OCI-LY7 (cell line): Measurements from ENCODE around the gene SH2D7. TPM values are rescaled to one million over a fixed set of nuclear protein-coding genes. Genes with fewer than 3 reads are reported as not detected.

Experiments used
- BruUV-seq: library from RNA; stranded (reverse); fragments of 400-500 nt; replicated peaks from 2 replicates; lab custom pipeline; 2021; lab: Mats Ljungman, UMichigan
- CTCF ChIA-PET: fragments of 300-600 bp; sonication (Branson Sonifier 250); formaldehyde crosslinking; loops from one replicate; lab custom pipeline; 2022; ENCODE audit warnings: antibody characterized with exemption; ENCODE audit not compliant: unreplicated experiment; lab: Charles Lee
- POLR2A ChIA-PET: fragments of 300-600 bp; sonication (Branson Sonifier 250); formaldehyde crosslinking; loops from one replicate; lab custom pipeline; 2022; ENCODE audit warnings: antibody characterized with exemption; lab: Charles Lee
- DNase-seq: peaks from one replicate; pipeline ENCODE4 v3.0.0-alpha.2; 2015; ENCODE audit warnings: low spot score
- H2AFZ ChIP-seq: fragments of 200-600 bp; sonication (generic), shearing (Covaris generic); 2 replicates; pipeline ENCODE4 v1.6.1; 2014; ENCODE audit warnings: mild to moderate bottlenecking, antibody characterized with exemption, low read length, moderate library complexity
- H3K27ac ChIP-seq: fragments of 200-600 bp; sonication (generic); 2 replicates; pipeline ENCODE4 v1.5.1; 2014; ENCODE audit warnings: mixed run types, low read depth, mild to moderate bottlenecking, moderate library complexity, low read length, inconsistent platforms; ENCODE audit not compliant: poor library complexity, severe bottlenecking
- H3K36me3 ChIP-seq: fragments of 200-600 bp; sonication (generic); 2 replicates; pipeline ENCODE4 v1.6.1; 2014; ENCODE audit warnings: mild to moderate bottlenecking, antibody characterized with exemption, low read length, moderate library complexity, mixed read lengths; ENCODE audit not compliant: insufficient read depth
- H3K4me1 ChIP-seq: fragments of 200-600 bp; sonication (generic); 2 replicates; pipeline ENCODE4 v1.5.1; 2014; ENCODE audit warnings: mild to moderate bottlenecking, low read length; ENCODE audit not compliant: insufficient read depth, poor library complexity, severe bottlenecking
- H3K4me2 ChIP-seq: fragments of 200-600 bp; sonication (generic); 2 replicates; pipeline ENCODE4 v1.6.1; 2014; ENCODE audit warnings: mild to moderate bottlenecking, low read length
- H3K4me3 ChIP-seq: fragments of 200-600 bp; sonication (generic); 2 replicates; pipeline ENCODE4 v1.5.1; 2014; ENCODE audit warnings: mild to moderate bottlenecking, low read depth, low read length; ENCODE audit not compliant: poor library complexity, severe bottlenecking
- H3K79me2 ChIP-seq: fragments of 200-600 bp; sonication (generic); 2 replicates; pipeline ENCODE4 v1.6.1; 2016; ENCODE audit warnings: low read depth, mild to moderate bottlenecking, low read length, moderate library complexity, mixed read lengths; ENCODE audit not compliant: insufficient read depth
- H3K9me2 ChIP-seq: fragments of 200-600 bp; sonication (generic); 2 replicates; pipeline ENCODE4 v1.6.1; 2016; ENCODE audit warnings: mild to moderate bottlenecking, low read length, mixed read lengths; ENCODE audit not compliant: insufficient read depth
- H3K9me3 ChIP-seq: fragments of 200-600 bp; sonication (generic); 2 replicates; pipeline ENCODE4 v1.6.1; 2014; ENCODE audit warnings: mild to moderate bottlenecking, mixed run types, low read length, mixed read lengths
- H4K20me1 ChIP-seq: fragments of 200-600 bp; sonication (generic); 2 replicates; pipeline ENCODE4 v1.6.1; 2014; ENCODE audit warnings: mild to moderate bottlenecking, antibody characterized with exemption, low read length, moderate library complexity, mixed read lengths; ENCODE audit not compliant: insufficient read depth
- CTCF ChIP-seq: fragments of 200-600 bp; sonication (generic); conservative IDR thresholded peaks from 2 replicates; pipeline ENCODE4 v1.5.1; 2014; ENCODE audit warnings: mild to moderate bottlenecking, antibody characterized with exemption, low read length, moderate library complexity, mixed read lengths
- EZH2phosphoT487 ChIP-seq: fragments of 200-600 bp; sonication (generic); IDR thresholded peaks from 2 replicates; pipeline ENCODE4 v1.6.1; 2018; ENCODE audit warnings: low read depth, borderline replicate concordance, mild to moderate bottlenecking, mixed run types, antibody characterized with exemption, low read length, moderate library complexity, mixed read lengths
- intact Hi-C: fragments of 100-400 bp; cut with micrococcal nuclease; formaldehyde crosslinking; loops from one replicate; pipeline ENCODE4 v1.10.0; 2022; ENCODE audit not compliant: unreplicated experiment
- total RNA-seq, 2 experiments: library from RNA; depleted of rRNA in 1 of 2; stranded (reverse); fragments of >200 nt in 1 of 2; shearing (Covaris generic) in 1 of 2; gene quantifications; 2 replicates each; pipeline ENCODE4 v1.2.3, GENCODE V29; 2014 to 2022

SH2D7 gene
- total RNA-seq, 2 experiments from 2014 or later, result not detected

GRCh38 chr15:78050826-78051225 is 41.5 kb upstream of the SH2D7 start:
- intact Hi-C loops, result no loop called here
- Histone ChIP-seq H3K27ac (peak overlapping the region; percentile 30), H3K9me2 (no peaks in the 10 kb centered on the region), H2AFZ (no peak overlapping the region), H3K36me3 (peaks cover 71% of the 10 kb centered on the region; the same call in 1 of the 2 replicates), H3K4me1 (peaks cover 85% of the 10 kb centered on the region), H4K20me1 (no peaks in the 10 kb centered on the region), H3K9me3 (no peaks in the 10 kb centered on the region), H3K79me2 (peaks cover 39% of the 10 kb centered on the region; the same call in 1 of the 2 replicates), H3K4me3 (no peak overlapping the region), H3K4me2 (peak overlapping the region; percentile 57)
- POLR2A ChIA-PET, result interaction anchor here (0.6 to 5.6 kb wide), 9 partner anchors 9 to 197 kb away, joined by 3 to 44 read pairs (median 6); no protein-coding TSS in a partner anchor
- TF ChIP-seq EZH2phosphoT487 (no peak), CTCF (no peak)
- BruUV-seq, result no TSS peak
- no peak for DNase-seq
- CTCF ChIA-PET, result interaction anchor here (0.8 to 2.0 kb wide), 2 partner anchors 9 to 16 kb away, joined by 3 to 9 read pairs; no protein-coding TSS in a partner anchor

- DNase-seq, result no peak
- peaks cover 44% of the 10 kb centered on the region; the same call in 1 of the 2 replicates for H3K79me2 ChIP-seq
- BruUV-seq, result no TSS peak
- no peaks in the 10 kb centered on the region for H3K9me2 ChIP-seq
- CTCF ChIA-PET, result interaction anchor here (1.6 kb wide), 1 partner anchor 16 kb away, joined by 4 read pairs; no protein-coding TSS in a partner anchor
- H3K4me2 ChIP-seq, result peak overlapping the region; percentile 57
- TF ChIP-seq CTCF (no peak), EZH2phosphoT487 (no peak)
- H3K27ac ChIP-seq, result peak overlapping the region; percentile 54
- peak overlapping the region; percentile 17 for H3K4me3 ChIP-seq
- H2AFZ ChIP-seq, result no peak overlapping the region
- intact Hi-C loops, result no loop called here
- H3K4me1 ChIP-seq, result peaks cover 93% of the 10 kb centered on the region
- no peaks in the 10 kb centered on the region for H3K9me3 ChIP-seq
- H4K20me1 ChIP-seq, result no peaks in the 10 kb centered on the region
- POLR2A ChIA-PET, result interaction anchor here (0.8 to 5.6 kb wide), 5 partner anchors 8 to 16 kb away, joined by 4 to 44 read pairs (median 17); no protein-coding TSS in a partner anchor
- H3K36me3 ChIP-seq, result peaks cover 69% of the 10 kb centered on the region; the same call in 1 of the 2 replicates
Measured at GRCh38 chr15:78051596-78051995, 40.8 kb upstream of the SH2D7 start.

- Histone ChIP-seq H3K9me2 (no peaks in the 10 kb centered on the region), H4K20me1 (no peaks in the 10 kb centered on the region), H3K9me3 (no peaks in the 10 kb centered on the region), H3K4me1 (peaks cover 97% of the 10 kb centered on the region), H3K79me2 (peaks cover 44% of the 10 kb centered on the region; the same call in 1 of the 2 replicates), H3K4me2 (peak overlapping the region; percentile 57), H3K27ac (peak overlapping the region; percentile 54), H2AFZ (no peak overlapping the region), H3K4me3 (peak overlapping the region; percentile 17), H3K36me3 (peaks cover 65% of the 10 kb centered on the region; the same call in 1 of the 2 replicates)
- intact Hi-C loops, result no loop called here
- BruUV-seq, result no TSS peak
- POLR2A ChIA-PET, result interaction anchor here (0.8 to 5.6 kb wide), 5 partner anchors 7 to 16 kb away, joined by 4 to 44 read pairs (median 17); no protein-coding TSS in a partner anchor
- DNase-seq, result peak; percentile 43
- no peak for TF ChIP-seq CTCF
- no peak for TF ChIP-seq EZH2phosphoT487
- CTCF ChIA-PET, result interaction anchor here (1.6 kb wide), 1 partner anchor 16 kb away, joined by 4 read pairs; no protein-coding TSS in a partner anchor
Measured at GRCh38 chr15:78052001-78052401, 40.4 kb upstream of the SH2D7 start.
